ENCODE measurements around the gene MRGPRF. TPM values are rescaled to one million over a fixed set of nuclear protein-coding genes. Genes with fewer than 3 reads are reported as not detected.

Gene MRGPRF
- polyA plus RNA-seq, 1 donor from 2014 or later, result not detected

DNA sequence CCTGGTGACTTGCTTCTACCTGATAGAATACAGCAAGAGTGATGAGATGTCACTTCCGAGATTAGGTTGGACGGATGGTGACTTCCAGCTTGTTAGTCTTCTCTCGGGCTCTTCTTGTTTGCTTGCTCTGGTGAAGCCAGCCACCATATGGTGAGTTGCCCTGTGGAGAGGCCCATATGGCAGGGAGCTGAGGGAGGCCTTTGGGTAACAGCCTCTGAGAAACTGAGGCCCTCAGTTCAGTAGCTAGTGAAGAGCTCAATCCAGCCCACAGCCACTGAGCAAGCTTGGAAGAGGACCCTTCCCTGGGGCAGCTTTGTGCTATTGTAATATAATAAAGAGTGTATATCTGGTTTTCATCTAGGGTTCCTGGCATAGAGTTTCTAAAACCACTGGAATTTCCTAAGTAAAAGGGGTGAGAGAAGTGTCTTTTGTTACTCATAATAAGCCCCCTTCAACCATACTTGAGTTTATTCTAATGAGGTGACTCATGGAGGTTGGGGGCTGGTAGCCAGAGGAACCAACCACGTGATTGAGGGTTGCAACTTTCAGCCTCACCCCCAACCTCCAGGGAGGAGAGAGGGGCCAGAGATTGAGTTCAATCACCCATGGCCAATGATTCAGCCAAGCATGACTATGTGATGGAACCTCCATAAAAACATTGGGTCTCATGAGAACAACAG lies 27.7 kb upstream of the MRGPRF start:
- H3K4me3 ChIP-seq (ENCODE audit: low read length), result no peak overlapping the region
- no peaks in the 10 kb centered on the region for H3K27me3 ChIP-seq (ENCODE audit: insufficient read depth, low read depth, low read length)
- no peaks in the 10 kb centered on the region for H3K79me2 ChIP-seq (replicated peaks; ENCODE audit: insufficient read depth, low read length)
- H3K27ac ChIP-seq (ENCODE audit: low read length), result no peak overlapping the region
- no peaks in the 10 kb centered on the region for H3F3A ChIP-seq (ENCODE audit: insufficient read depth, low read length, poor library complexity, severe bottlenecking)
- no peak overlapping the region for H2AFZ ChIP-seq (ENCODE audit: low read depth, low read length)
- H3K9me2 ChIP-seq (ENCODE audit: insufficient read depth, low read length), result no peaks in the 10 kb centered on the region
- no peak overlapping the region for H3K9ac ChIP-seq (ENCODE audit: low read length)
- no peaks in the 10 kb centered on the region for H3K36me3 ChIP-seq (ENCODE audit: insufficient read depth, low read length)
- H3K9me3 ChIP-seq (ENCODE audit: low read length), result no peaks in the 10 kb centered on the region
- H3K4me2 ChIP-seq (ENCODE audit: low read length), result no peak overlapping the region
- H4K20me1 ChIP-seq (ENCODE audit: insufficient read depth), result no peaks in the 10 kb centered on the region
- TF ChIP-seq, protein P1, sequence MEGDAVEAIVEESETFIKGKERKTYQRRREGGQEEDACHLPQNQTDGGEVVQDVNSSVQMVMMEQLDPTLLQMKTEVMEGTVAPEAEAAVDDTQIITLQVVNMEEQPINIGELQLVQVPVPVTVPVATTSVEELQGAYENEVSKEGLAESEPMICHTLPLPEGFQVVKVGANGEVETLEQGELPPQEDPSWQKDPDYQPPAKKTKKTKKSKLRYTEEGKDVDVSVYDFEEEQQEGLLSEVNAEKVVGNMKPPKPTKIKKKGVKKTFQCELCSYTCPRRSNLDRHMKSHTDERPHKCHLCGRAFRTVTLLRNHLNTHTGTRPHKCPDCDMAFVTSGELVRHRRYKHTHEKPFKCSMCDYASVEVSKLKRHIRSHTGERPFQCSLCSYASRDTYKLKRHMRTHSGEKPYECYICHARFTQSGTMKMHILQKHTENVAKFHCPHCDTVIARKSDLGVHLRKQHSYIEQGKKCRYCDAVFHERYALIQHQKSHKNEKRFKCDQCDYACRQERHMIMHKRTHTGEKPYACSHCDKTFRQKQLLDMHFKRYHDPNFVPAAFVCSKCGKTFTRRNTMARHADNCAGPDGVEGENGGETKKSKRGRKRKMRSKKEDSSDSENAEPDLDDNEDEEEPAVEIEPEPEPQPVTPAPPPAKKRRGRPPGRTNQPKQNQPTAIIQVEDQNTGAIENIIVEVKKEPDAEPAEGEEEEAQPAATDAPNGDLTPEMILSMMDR (IDR thresholded peaks at IDR 0.05; ENCODE audit: poor library complexity, severe bottlenecking), result no peak
- TF ChIP-seq RAD21 (conservative IDR thresholded peaks at IDR 0.05) (no peak), EZH2 (IDR thresholded peaks at IDR 0.05; ENCODE audit: borderline replicate concordance, insufficient read depth, low read length, poor library complexity, severe bottlenecking) (no peak), EP300 (conservative IDR thresholded peaks at IDR 0.05; ENCODE audit: poor library complexity, severe bottlenecking) (no peak), SMC3 (conservative IDR thresholded peaks at IDR 0.05; ENCODE audit: poor library complexity) (no peak)

- no peak overlapping the region for H3K27ac ChIP-seq (ENCODE audit: low read length)
- H3K4me3 ChIP-seq (ENCODE audit: low read length), result no peak overlapping the region
- H3K9ac ChIP-seq (ENCODE audit: low read length), result no peak overlapping the region
- H3K4me2 ChIP-seq (ENCODE audit: low read length), result no peak overlapping the region
- H3K27me3 ChIP-seq (ENCODE audit: insufficient read depth, low read depth, low read length), result no peaks in the 10 kb centered on the region
- H4K20me1 ChIP-seq (ENCODE audit: insufficient read depth), result no peaks in the 10 kb centered on the region
- H3K36me3 ChIP-seq (ENCODE audit: insufficient read depth, low read length), result no peaks in the 10 kb centered on the region
- H3K9me2 ChIP-seq (ENCODE audit: insufficient read depth, low read length), result no peaks in the 10 kb centered on the region
- H3K9me3 ChIP-seq (ENCODE audit: low read length), result no peaks in the 10 kb centered on the region
- H3K79me2 ChIP-seq (replicated peaks; ENCODE audit: insufficient read depth, low read length), result no peaks in the 10 kb centered on the region
- no peak overlapping the region for H2AFZ ChIP-seq (ENCODE audit: low read depth, low read length)
- H3F3A ChIP-seq (ENCODE audit: insufficient read depth, low read length, poor library complexity, severe bottlenecking), result no peaks in the 10 kb centered on the region
- TF ChIP-seq SMC3 (conservative IDR thresholded peaks at IDR 0.05; ENCODE audit: poor library complexity) (no peak), TAF1 (IDR thresholded peaks at IDR 0.05; ENCODE audit: low read depth) (no peak)
- TF ChIP-seq, protein P1 (IDR thresholded peaks at IDR 0.05; ENCODE audit: poor library complexity, severe bottlenecking), result no peak
These were observed 27.0 kb upstream of the MRGPRF start for GRCh38 chr11:69040051-69040450.

- no peak overlapping the region for H3K27ac ChIP-seq (ENCODE audit: low read length)
- H3K36me3 ChIP-seq (ENCODE audit: insufficient read depth, low read length), result no peaks in the 10 kb centered on the region
- no peaks in the 10 kb centered on the region for H3K27me3 ChIP-seq (ENCODE audit: insufficient read depth, low read depth, low read length)
- TF ChIP-seq EZH2 (IDR thresholded peaks at IDR 0.05; ENCODE audit: borderline replicate concordance, insufficient read depth, low read length, poor library complexity, severe bottlenecking), result no peak
- no peak for TF ChIP-seq TAF1 (IDR thresholded peaks at IDR 0.05; ENCODE audit: low read depth)
- no peak overlapping the region for H3K9ac ChIP-seq (ENCODE audit: low read length)
- H4K20me1 ChIP-seq (ENCODE audit: insufficient read depth), result no peaks in the 10 kb centered on the region
- no peaks in the 10 kb centered on the region for H3K9me3 ChIP-seq (ENCODE audit: low read length)
- H3F3A ChIP-seq (ENCODE audit: insufficient read depth, low read length, poor library complexity, severe bottlenecking), result no peaks in the 10 kb centered on the region
- H3K4me3 ChIP-seq (ENCODE audit: low read length), result no peak overlapping the region
- H2AFZ ChIP-seq (ENCODE audit: low read depth, low read length), result no peak overlapping the region
- H3K79me2 ChIP-seq (replicated peaks; ENCODE audit: insufficient read depth, low read length), result no peaks in the 10 kb centered on the region
- no peaks in the 10 kb centered on the region for H3K9me2 ChIP-seq (ENCODE audit: insufficient read depth, low read length)
- H3K4me2 ChIP-seq (ENCODE audit: low read length), result no peak overlapping the region
These were observed 26.5 kb upstream of the MRGPRF start for GRCh38 chr11:69039501-69039900.

Data from neural cell (in vitro differentiated cells).